ENCODE data around the gene MAPK8IP1. TPM values are rescaled to one million over a fixed set of nuclear protein-coding genes. Genes with fewer than 3 reads are reported as not detected.

MAPK8IP1 gene
- total and polyA plus RNA-seq, 2 donors from 2014 or later = 15.7 to 24.8 TPM

- peaks cover 0 to 25% (median 11%) of the 10 kb centered on the region in 3 donors for H3K36me3 ChIP-seq (ENCODE audit: control insufficient read depth in 2 of 3, insufficient read depth in 3 of 3, low read length in 3 of 3)
- H3K9me3 ChIP-seq (ENCODE audit: control insufficient read depth in 2 of 3, insufficient read depth in 1 of 3, low read length in 3 of 3) = no peaks in the 10 kb centered on the region
- H3K9ac ChIP-seq (ENCODE audit: low read length in 3 of 3) = no peak overlapping the region
- TF ChIP-seq CTCF (IDR thresholded peaks at IDR 0.05; ENCODE audit: borderline replicate concordance, extremely low read depth, insufficient read depth) = no peak
- H3K27me3 ChIP-seq (ENCODE audit: control insufficient read depth, insufficient read depth, low read length) = no peaks in the 10 kb centered on the region
- no peak for DNase-seq
- no peak overlapping the region for H3K4me3 ChIP-seq (ENCODE audit: low read length in 3 of 3)
- H3K27ac ChIP-seq (ENCODE audit: low read depth in 2 of 2, low read length in 2 of 2) = no peak overlapping the region
- no peak for FAIRE-seq
- intact Hi-C loops (cut with DNase I) = no loop called here
- H3K4me1 ChIP-seq (ENCODE audit: control insufficient read depth in 2 of 3, insufficient read depth in 2 of 3, low read depth in 1 of 3, low read length in 3 of 3) = no peaks in the 10 kb centered on the region
Measured at GRCh38 chr11:45910623-45911022, 25.2 kb downstream of the MAPK8IP1 start.

- DNase-seq (peak in 1 of 5 donors; percentile 74), FAIRE-seq (no peak)
- no peak for TF ChIP-seq CTCF (IDR thresholded peaks at IDR 0.05; ENCODE audit: borderline replicate concordance, extremely low read depth, insufficient read depth)
- Histone ChIP-seq H3K9me3 (ENCODE audit: control insufficient read depth in 2 of 3, insufficient read depth in 1 of 3, low read length in 3 of 3) (no peaks in the 10 kb centered on the region), H3K9ac (ENCODE audit: low read length in 3 of 3) (no peak overlapping the region), H3K27me3 (ENCODE audit: control insufficient read depth, insufficient read depth, low read length) (no peaks in the 10 kb centered on the region), H3K36me3 (ENCODE audit: control insufficient read depth in 2 of 3, insufficient read depth in 3 of 3, low read length in 3 of 3) (peaks cover 0 to 28% (median 16%) of the 10 kb centered on the region in 3 donors), H3K27ac (ENCODE audit: low read depth in 2 of 2, low read length in 2 of 2) (no peak overlapping the region), H3K4me1 (ENCODE audit: control insufficient read depth in 2 of 3, insufficient read depth in 2 of 3, low read depth in 1 of 3, low read length in 3 of 3) (peaks cover 0 to 10% (median 3%) of the 10 kb centered on the region in 3 donors), H3K4me3 (ENCODE audit: low read length in 3 of 3) (no peak overlapping the region)
- intact Hi-C loops (cut with DNase I) = no loop called here
Measured at GRCh38 chr11:45913514-45913913, 28.1 kb downstream of the MAPK8IP1 start.

- H3K9ac ChIP-seq (ENCODE audit: low read length in 3 of 3) = no peak overlapping the region
- no peaks in the 10 kb centered on the region for H3K9me3 ChIP-seq (ENCODE audit: control insufficient read depth in 2 of 3, insufficient read depth in 1 of 3, low read length in 3 of 3)
- H3K4me1 ChIP-seq (ENCODE audit: control insufficient read depth in 2 of 3, insufficient read depth in 2 of 3, low read depth in 1 of 3, low read length in 3 of 3) = peaks cover 0 to 10% (median 3%) of the 10 kb centered on the region in 3 donors
- no peak for TF ChIP-seq CTCF (IDR thresholded peaks at IDR 0.05; ENCODE audit: borderline replicate concordance, extremely low read depth, insufficient read depth)
- no peak overlapping the region for H3K27ac ChIP-seq (ENCODE audit: low read depth in 2 of 2, low read length in 2 of 2)
- peaks cover 0 to 28% (median 16%) of the 10 kb centered on the region in 3 donors for H3K36me3 ChIP-seq (ENCODE audit: control insufficient read depth in 2 of 3, insufficient read depth in 3 of 3, low read length in 3 of 3)
- no peak overlapping the region for H3K4me3 ChIP-seq (ENCODE audit: low read length in 3 of 3)
- intact Hi-C loops (cut with DNase I) = no loop called here
- FAIRE-seq (no peak), DNase-seq (no peak)
- no peaks in the 10 kb centered on the region for H3K27me3 ChIP-seq (ENCODE audit: control insufficient read depth, insufficient read depth, low read length)
Measured at GRCh38 chr11:45913942-45914635, 28.6 kb downstream of the MAPK8IP1 start.

Measured in kidney (tissue), 14 donors.